GM12874 (cell line): ENCODE data around the gene PRSS36.

Experiments
- CTCF ChIP-seq: IDR thresholded peaks from 2 replicates; pipeline ENCODE4 v1.5.1; 2011; ENCODE audit warnings: low read depth, mild to moderate bottlenecking, control low read depth, low read length, moderate library complexity; ENCODE audit not compliant: insufficient read depth

Gene PRSS36

GRCh38 chr16:31109622-31110021, 40.2 kb downstream of the PRSS36 start:
- no peak for TF ChIP-seq CTCF

- no peak for TF ChIP-seq CTCF
Measured at GRCh38 chr16:31108794-31109558, 40.9 kb downstream of the PRSS36 start.

GRCh38 chr16:31108035-31108793, 41.7 kb downstream of the PRSS36 start, which contains the start of gene BCKDK:
Gene BCKDK, plus strand, starts transcription at chr16:31108386. Its CDS starts 838 bp downstream, at chr16:31109224.
- no peak for TF ChIP-seq CTCF

- TF ChIP-seq CTCF: no peak
Measured at GRCh38 chr16:31107465-31107867, 42.4 kb downstream of the PRSS36 start.

- no peak for TF ChIP-seq CTCF
Measured at GRCh38 chr16:31106509-31107464, 43.1 kb downstream of the PRSS36 start.

GRCh38 chr16:31105677-31106213, 44.1 kb downstream of the PRSS36 start:
- peak; percentile 90 for TF ChIP-seq CTCF
